ENCODE measurements around the gene FXYD4.

DNA sequence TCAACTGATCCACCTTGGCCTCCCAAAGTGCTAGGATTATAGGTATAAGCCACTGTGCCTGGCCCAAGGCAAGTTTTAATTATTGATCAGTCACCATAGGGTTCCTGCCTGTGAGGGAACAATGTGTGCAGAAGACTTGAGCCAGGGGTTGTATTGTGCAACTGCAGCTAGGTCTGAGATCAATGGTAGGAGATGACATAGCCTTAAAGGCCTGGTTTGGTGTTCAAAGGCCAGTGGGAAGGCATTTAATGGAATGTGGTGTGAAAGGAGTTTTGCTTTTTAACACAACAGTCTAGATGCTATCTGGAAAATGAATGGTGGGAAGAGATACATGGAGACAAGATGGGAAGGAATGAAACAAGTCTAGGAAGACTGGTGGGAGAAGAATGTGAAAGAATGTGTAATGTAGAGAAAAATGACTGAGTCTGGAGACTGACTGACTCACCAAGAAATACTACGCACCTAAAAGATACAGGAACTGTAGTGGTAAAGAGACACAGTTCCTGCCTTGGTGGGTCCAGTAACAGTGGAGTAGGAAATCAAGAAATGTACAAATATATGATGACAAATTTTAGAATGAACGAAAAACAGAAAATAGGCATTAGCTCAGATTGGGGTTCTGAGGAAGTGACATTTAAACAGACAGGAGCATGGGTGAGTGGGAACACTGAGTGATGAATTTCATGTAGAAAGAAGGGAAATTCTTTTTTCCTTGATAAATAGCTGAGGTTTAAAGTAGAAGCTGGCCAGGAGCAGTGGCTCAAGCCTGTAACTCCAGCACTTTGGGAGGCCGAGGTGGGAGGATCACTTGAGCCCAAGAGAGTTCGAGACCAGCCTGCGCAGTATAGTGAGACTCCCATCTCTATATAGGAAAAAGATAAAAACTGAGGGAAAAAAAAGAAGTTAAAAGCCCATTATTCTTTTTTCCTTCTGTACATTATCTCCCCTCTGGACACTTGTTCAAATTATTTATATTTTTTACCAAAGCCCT lies 28.2 kb downstream of the FXYD4 start:
- no peak for TF ChIP-seq EP300 (IDR thresholded peaks at IDR 0.05; ENCODE audit: low read depth)
- no peak for TF ChIP-seq CTCF (IDR thresholded peaks at IDR 0.05)

Measured in transverse colon (tissue), 3 donors.